Renal pelvis (tissue), 4 donors: ENCODE data around the gene PRSS56. TPM values are rescaled to one million over a fixed set of nuclear protein-coding genes. Genes with fewer than 3 reads are reported as not detected.
"Not testable (repeated sequence)": the region's sequence is repeated elsewhere in the genome, so short reads cannot be mapped to it uniquely, and the experiment has no call there.

Experiments used
- DNase-seq: peaks from one replicate; pipeline ENCODE4 v3.0.0-alpha.2; 2013
- polyA plus RNA-seq, 3 donors: library from polyadenylated mRNA; unstranded; fragments of 120-200 nt; gene quantifications; one replicate each; pipeline ENCODE4 v1.2.1, GENCODE V29; 2013; ENCODE audit not compliant: insufficient read length in 3 of 3

Gene PRSS56
- polyA plus RNA-seq, 3 donors, result 0.13 TPM; not detected in 2

- DNase-seq, result not testable (repeated sequence)
Observed at GRCh38 chr2:232570481-232570880, 50.3 kb downstream of the PRSS56 start.

GRCh38 chr2:232571026-232571474 is 50.9 kb downstream of the PRSS56 start:
- no peak for DNase-seq

GRCh38 chr2:232573042-232573441 is 52.9 kb downstream of the PRSS56 start:
- no peak for DNase-seq

GRCh38 chr2:232573771-232574435 is 53.7 kb downstream of the PRSS56 start:
- DNase-seq, result no peak

GRCh38 chr2:232574674-232575403 is 54.7 kb downstream of the PRSS56 start:
- no peak for DNase-seq

Other genes with a start within 250 kb of the PRSS56 start
- not detected for gene ALPP, start 141.6 kb upstream of the PRSS56 start, polyA plus RNA-seq
- gene ALPG, start 113.5 kb upstream of the PRSS56 start, polyA plus RNA-seq, result not detected
- under 1 TPM; 0.06 to 0.24 (median 0.10) TPM for gene ALPI, start 64.2 kb upstream of the PRSS56 start, polyA plus RNA-seq
- gene ECEL1, start 32.6 kb upstream of the PRSS56 start, polyA plus RNA-seq, result 10 to 100 TPM in 2 of 3 donors, 1 to 10 TPM in 1; 4.8 to 24.8 (median 17.4) TPM
- gene CHRND, start 5.8 kb downstream of the PRSS56 start, polyA plus RNA-seq, result 1 to 10 TPM in 1 of 3 donors, under 1 TPM in 2; 0.47 to 1.2 (median 0.71) TPM
- 1 to 10 TPM in 2 of 3 donors, under 1 TPM in 1; 0.87 to 1.9 (median 1.4) TPM for gene CHRNG, start 19.3 kb downstream of the PRSS56 start, polyA plus RNA-seq
- 10 to 100 TPM; 11.8 to 13.7 (median 12.4) TPM for gene TIGD1, start 30.2 kb downstream of the PRSS56 start, polyA plus RNA-seq
- gene EIF4E2, start 30.3 kb downstream of the PRSS56 start, polyA plus RNA-seq, result 100 to 1,000 TPM; 113 to 124 (median 113) TPM
- 10 to 100 TPM; 58.4 to 77.2 (median 62.4) TPM for gene EFHD1, start 113.2 kb downstream of the PRSS56 start, polyA plus RNA-seq
- gene GIGYF2, start 176.9 kb downstream of the PRSS56 start, polyA plus RNA-seq, result 10 to 100 TPM; 61.6 to 68.9 (median 62.0) TPM